Mesendoderm (in vitro differentiated cells): ENCODE data around the gene MGAT5B.

ENCODE experiments used
- DNase-seq: peaks from one replicate; pipeline ENCODE4 v3.0.0; 2013
- H2AK5ac ChIP-seq: 2 replicates; pipeline ENCODE4 v1.6.1; 2013; ENCODE audit warnings: low read length, inconsistent platforms
- H2BK120ac ChIP-seq: 2 replicates; pipeline ENCODE4 v1.6.1; 2013; ENCODE audit warnings: low read depth, mild to moderate bottlenecking, low read length, moderate library complexity, mixed read lengths
- H2BK15ac ChIP-seq: replicated peaks from 2 replicates; pipeline ENCODE4 v1.6.1; 2013; ENCODE audit warnings: low read depth, mild to moderate bottlenecking, moderate library complexity
- H2BK5ac ChIP-seq: 2 replicates; pipeline ENCODE4 v1.6.1; 2013; ENCODE audit warnings: low read length, inconsistent platforms
- H3K18ac ChIP-seq: 2 replicates; pipeline ENCODE4 v1.6.1; 2013; ENCODE audit warnings: mild to moderate bottlenecking, low read length, mixed read lengths
- H3K23ac ChIP-seq: one replicate; pipeline ENCODE4 v1.6.1; 2013; ENCODE audit warnings: low read length
- H3K27ac ChIP-seq: 2 replicates; pipeline ENCODE4 v1.5.1; 2013; ENCODE audit warnings: low read depth, mild to moderate bottlenecking, inconsistent platforms, low read length, moderate library complexity
- H3K27me3 ChIP-seq: 2 replicates; pipeline ENCODE4 v1.6.1; 2013; ENCODE audit warnings: low read length, control low read depth, mild to moderate bottlenecking, inconsistent platforms; ENCODE audit not compliant: insufficient read depth, poor library complexity
- H3K36me3 ChIP-seq: 2 replicates; pipeline ENCODE4 v1.6.1; 2013; ENCODE audit warnings: low read length, inconsistent platforms; ENCODE audit not compliant: control insufficient read depth, insufficient read depth
- H3K4ac ChIP-seq: one replicate; pipeline ENCODE4 v1.6.1; 2013; ENCODE audit warnings: low read depth, mild to moderate bottlenecking, low read length, moderate library complexity
- H3K4me1 ChIP-seq: 2 replicates; pipeline ENCODE4 v1.6.1; 2013; ENCODE audit warnings: low read depth, low read length, inconsistent platforms; ENCODE audit not compliant: control insufficient read depth
- H3K4me2 ChIP-seq: 2 replicates; pipeline ENCODE4 v1.6.1; 2013; ENCODE audit warnings: low read length
- H3K4me3 ChIP-seq: 2 replicates; pipeline ENCODE4 v1.5.1; 2013; ENCODE audit warnings: mild to moderate bottlenecking, low read length
- H3K56ac ChIP-seq: one replicate; pipeline ENCODE4 v1.6.1; 2013; ENCODE audit warnings: low read length
- H3K79me1 ChIP-seq: 2 replicates; pipeline ENCODE4 v1.6.1; 2013; ENCODE audit warnings: low read length, inconsistent platforms
- H3K79me2 ChIP-seq: 2 replicates; pipeline ENCODE4 v1.6.1; 2013; ENCODE audit warnings: mild to moderate bottlenecking, low read length; ENCODE audit not compliant: control insufficient read depth, insufficient read depth
- H3K9ac ChIP-seq: 2 replicates; pipeline ENCODE4 v1.6.1; 2013; ENCODE audit warnings: low read length, inconsistent platforms
- H4K5ac ChIP-seq: one replicate; pipeline ENCODE4 v1.6.1; 2013; ENCODE audit warnings: low read length
- H4K8ac ChIP-seq: one replicate; pipeline ENCODE4 v1.6.1; 2013; ENCODE audit warnings: low read depth, mild to moderate bottlenecking, control low read depth, low read length, moderate library complexity
- WGBS: extraction: QIAGEN DNeasy Blood & Tissue Kit; methylation state at CpG from one replicate; pipeline ENCODE4 v1.1.7; 2013; ENCODE audit warnings: low lambda C conversion rate, missing lambda C conversion rate; ENCODE audit not compliant: insufficient coverage; ENCODE audit errors: extremely low coverage; 5-methylcytosine and 5-hydroxymethylcytosine counted together

MGAT5B gene

DNA sequence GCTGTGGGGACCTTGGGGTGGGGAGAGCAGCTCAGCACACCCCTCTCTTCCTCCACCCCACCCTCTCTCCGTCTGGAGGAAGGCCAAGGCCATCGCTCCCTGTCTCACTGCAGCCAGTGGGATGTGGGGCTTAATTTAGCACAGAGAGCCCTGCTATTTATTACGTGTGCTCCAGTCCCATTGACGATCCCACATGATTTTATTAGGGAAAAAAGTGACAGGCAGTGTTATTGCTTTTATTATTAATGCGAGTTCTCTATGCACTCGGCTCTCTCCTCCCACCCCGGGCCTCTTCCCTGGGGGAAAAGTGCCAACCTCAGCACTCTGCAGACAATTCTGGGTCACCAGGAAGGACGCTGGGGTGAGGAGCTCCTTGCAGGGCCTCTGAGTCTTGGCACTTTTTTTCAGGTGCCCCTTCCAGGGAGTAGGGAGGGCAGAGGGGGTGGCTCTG, 57.3 kb downstream of the MGAT5B start:
- H4K5ac ChIP-seq: no peak overlapping the region

DNA sequence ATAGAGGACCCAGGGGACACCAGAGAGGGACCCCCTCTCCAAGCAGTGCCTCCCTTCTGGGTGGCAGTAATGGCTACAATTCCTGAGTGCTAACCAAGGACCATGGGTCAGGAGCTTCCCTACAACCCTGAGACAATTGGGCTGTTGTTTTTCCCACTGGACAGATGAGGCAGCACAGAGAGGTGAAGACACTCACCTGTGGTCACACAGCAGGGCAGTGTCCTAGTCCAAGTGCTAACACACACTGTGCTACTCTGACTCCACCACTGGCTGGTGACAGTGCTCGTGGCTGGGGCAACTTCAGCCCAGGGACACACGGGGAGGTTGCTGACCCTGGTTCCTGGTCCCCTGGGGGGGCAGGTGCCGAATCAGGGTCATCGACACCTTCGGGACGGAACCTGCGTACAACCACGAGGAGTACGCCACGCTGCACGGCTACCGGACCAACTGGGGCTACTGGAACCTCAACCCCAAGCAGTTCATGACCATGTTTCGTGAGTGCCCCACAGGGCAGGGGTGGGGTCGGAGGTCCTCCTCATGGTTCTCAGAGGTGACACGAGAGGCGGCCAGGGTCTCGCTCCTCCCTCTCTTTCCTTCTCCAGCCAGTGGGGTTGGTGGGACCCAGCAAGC, 58.1 kb downstream of the MGAT5B start:
- H2AK5ac ChIP-seq: no peak overlapping the region
- no peaks in the 10 kb centered on the region for H3K27me3 ChIP-seq
- H3K4ac ChIP-seq: no peak overlapping the region
- H4K5ac ChIP-seq: no peak overlapping the region
- H3K4me1 ChIP-seq: no peaks in the 10 kb centered on the region
- H3K79me2 ChIP-seq: no peaks in the 10 kb centered on the region
- no peak overlapping the region for H2BK15ac ChIP-seq
- H3K18ac ChIP-seq: no peak overlapping the region
- no peaks in the 10 kb centered on the region for H3K36me3 ChIP-seq
- H3K9ac ChIP-seq: no peak overlapping the region
- whole genome bisulfite sequencing: no CpG with 5 or more reads among the region's 17 CpGs
- no peak overlapping the region for H3K27ac ChIP-seq
- H4K8ac ChIP-seq: no peak overlapping the region
- H3K23ac ChIP-seq: no peak overlapping the region
- H2BK5ac ChIP-seq: no peak overlapping the region
- no peaks in the 10 kb centered on the region for H3K79me1 ChIP-seq
- H2BK120ac ChIP-seq: no peak overlapping the region
- H3K56ac ChIP-seq: no peak overlapping the region
- no peak overlapping the region for H3K4me2 ChIP-seq
- H3K4me3 ChIP-seq: no peak overlapping the region
- DNase-seq: no peak

More for the DNA sequence above, 57.3 kb downstream of the MGAT5B start:
- Histone ChIP-seq H3K4ac (no peak overlapping the region), H3K36me3 (no peaks in the 10 kb centered on the region), H3K79me1 (no peaks in the 10 kb centered on the region), H2AK5ac (no peak overlapping the region), H3K23ac (no peak overlapping the region), H2BK15ac (no peak overlapping the region), H2BK5ac (no peak overlapping the region), H3K4me3 (no peak overlapping the region), H3K56ac (no peak overlapping the region), H3K27ac (no peak overlapping the region), H2BK120ac (no peak overlapping the region), H3K4me2 (no peak overlapping the region), H3K18ac (no peak overlapping the region), H3K79me2 (no peaks in the 10 kb centered on the region), H3K4me1 (peaks cover 3% of the 10 kb centered on the region), H4K8ac (no peak overlapping the region), H3K27me3 (no peaks in the 10 kb centered on the region), H3K9ac (no peak overlapping the region)
- WGBS: no CpG with 5 or more reads among the region's 8 CpGs
- no peak for DNase-seq

- Histone ChIP-seq H3K4me1 (no peaks in the 10 kb centered on the region), H3K79me1 (no peaks in the 10 kb centered on the region), H2BK15ac (no peak overlapping the region), H4K8ac (no peak overlapping the region), H3K4me2 (no peak overlapping the region), H3K79me2 (no peaks in the 10 kb centered on the region), H3K18ac (no peak overlapping the region), H3K36me3 (no peaks in the 10 kb centered on the region), H2BK5ac (no peak overlapping the region), H3K27me3 (no peaks in the 10 kb centered on the region), H3K27ac (no peak overlapping the region), H2AK5ac (no peak overlapping the region), H3K9ac (no peak overlapping the region), H2BK120ac (no peak overlapping the region), H4K5ac (no peak overlapping the region), H3K56ac (no peak overlapping the region), H3K23ac (no peak overlapping the region), H3K4me3 (no peak overlapping the region), H3K4ac (no peak overlapping the region)
- WGBS: no CpG with 5 or more reads among the region's 12 CpGs
- no peak for DNase-seq
Observed at GRCh38 chr17:76927577-76927976, 59.4 kb downstream of the MGAT5B start.

GRCh38 chr17:76927982-76928381, 59.8 kb downstream of the MGAT5B start:
- Histone ChIP-seq H3K79me2 (no peaks in the 10 kb centered on the region), H3K36me3 (no peaks in the 10 kb centered on the region), H3K9ac (no peak overlapping the region), H4K5ac (no peak overlapping the region), H2BK120ac (no peak overlapping the region), H3K79me1 (no peaks in the 10 kb centered on the region), H3K27me3 (no peaks in the 10 kb centered on the region), H3K23ac (no peak overlapping the region), H3K4me1 (no peaks in the 10 kb centered on the region), H3K56ac (no peak overlapping the region), H3K18ac (no peak overlapping the region), H4K8ac (no peak overlapping the region), H3K4me3 (no peak overlapping the region), H2BK5ac (no peak overlapping the region), H3K4me2 (no peak overlapping the region), H2BK15ac (no peak overlapping the region), H2AK5ac (no peak overlapping the region), H3K4ac (no peak overlapping the region), H3K27ac (no peak overlapping the region)
- WGBS: no CpG with 5 or more reads among the region's 4 CpGs
- no peak for DNase-seq

GRCh38 chr17:76929148-76929547, 60.9 kb downstream of the MGAT5B start:
- Histone ChIP-seq H2BK15ac (no peak overlapping the region), H4K8ac (no peak overlapping the region), H3K4me2 (no peak overlapping the region), H2AK5ac (no peak overlapping the region), H3K79me2 (no peaks in the 10 kb centered on the region), H3K79me1 (no peaks in the 10 kb centered on the region), H3K4me3 (no peak overlapping the region), H3K36me3 (no peaks in the 10 kb centered on the region), H3K27me3 (no peaks in the 10 kb centered on the region), H3K56ac (no peak overlapping the region), H2BK120ac (no peak overlapping the region), H3K18ac (no peak overlapping the region), H3K27ac (no peak overlapping the region), H4K5ac (no peak overlapping the region), H2BK5ac (no peak overlapping the region), H3K9ac (no peak overlapping the region), H3K23ac (no peak overlapping the region), H3K4me1 (no peaks in the 10 kb centered on the region), H3K4ac (no peak overlapping the region)
- DNase-seq: no peak
- WGBS: no CpG with 5 or more reads among the region's 3 CpGs

GRCh38 chr17:76929601-76930000, 61.4 kb downstream of the MGAT5B start:
- no CpG with 5 or more reads among the region's 2 CpGs for WGBS
- H2AK5ac ChIP-seq: no peak overlapping the region

More at GRCh38 chr17:76929601-76930000, 61.4 kb downstream of the MGAT5B start:
- no peak overlapping the region for H2BK120ac ChIP-seq
- H2BK5ac ChIP-seq: no peak overlapping the region
- H3K27me3 ChIP-seq: no peaks in the 10 kb centered on the region
- no peak overlapping the region for H3K4ac ChIP-seq
- no peaks in the 10 kb centered on the region for H3K79me2 ChIP-seq
- no peak overlapping the region for H3K23ac ChIP-seq
- no peaks in the 10 kb centered on the region for H3K36me3 ChIP-seq
- no peak overlapping the region for H3K4me3 ChIP-seq
- no peak overlapping the region for H4K8ac ChIP-seq
- H3K18ac ChIP-seq: no peak overlapping the region
- no peak overlapping the region for H3K9ac ChIP-seq
- no peak overlapping the region for H3K27ac ChIP-seq
- no peak overlapping the region for H3K56ac ChIP-seq
- no peak overlapping the region for H3K4me2 ChIP-seq
- H4K5ac ChIP-seq: no peak overlapping the region
- H3K79me1 ChIP-seq: no peaks in the 10 kb centered on the region
- DNase-seq: no peak
- no peak overlapping the region for H2BK15ac ChIP-seq
- no peaks in the 10 kb centered on the region for H3K4me1 ChIP-seq
